Measurements from ENCODE around the gene EPHA1. TPM values are rescaled to one million over a fixed set of nuclear protein-coding genes. Genes with fewer than 3 reads are reported as not detected.

The EPHA1 gene
- total and polyA plus RNA-seq, 2 experiments from 2014 or later, result 60.7 to 154 TPM

- peaks cover 31% of the 10 kb centered on the region for H3K79me2 ChIP-seq (replicated peaks; ENCODE audit: insufficient read depth)
- TF ChIP-seq ZNF331 (CRISPR knock-in tag; IDR thresholded peaks at IDR 0.05; ENCODE audit: low read depth), result no peak
- TF ChIP-seq ZNF462 (CRISPR knock-in tag; IDR thresholded peaks at IDR 0.05), result no peak
- no peak for TF ChIP-seq STAT1 (IDR thresholded peaks at IDR 0.05; ENCODE audit: unreplicated experiment)
- peak; percentile 22 to 58 for TF ChIP-seq CTCF (conservative IDR thresholded peaks at IDR 0.05; ENCODE audit: low read depth in 2 of 2)
- no peak for TF ChIP-seq ETS1 (IDR thresholded peaks at IDR 0.05)
- no peaks in the 10 kb centered on the region for H3K27me3 ChIP-seq (ENCODE audit: insufficient read depth)
- H3K4me3 ChIP-seq, result no peak overlapping the region
- H3K27ac Mint-ChIP-seq, result no peak overlapping the region
- H3K27ac ChIP-seq (ENCODE audit: low read depth), result 0 out of 2 replicates have a peak overlapping the region, but pooled peaks have one; percentile 50
- H3K9me2 ChIP-seq (ENCODE audit: insufficient read depth), result no peaks in the 10 kb centered on the region
- H3F3A ChIP-seq (replicated peaks; ENCODE audit: low read depth), result peaks cover 65% of the 10 kb centered on the region
- no peak overlapping the region for H3K4me2 ChIP-seq
- H4K20me1 ChIP-seq (replicated peaks; ENCODE audit: insufficient read depth), result peaks cover 24% of the 10 kb centered on the region
- ATAC-seq (peak; percentile 25), DNase-seq (ENCODE audit: low spot score) (peak; percentile 50)
- H3K36me3 Mint-ChIP-seq (ENCODE audit: low read depth), result peaks cover 54% of the 10 kb centered on the region
- H3K4me1 ChIP-seq (ENCODE audit: insufficient read depth), result peaks cover 4% of the 10 kb centered on the region; the same call in 1 of the 2 replicates
- no peak overlapping the region for H2AFZ ChIP-seq
- no peaks in the 10 kb centered on the region; the same call in 2 of the 3 replicates for H3K9me3 Mint-ChIP-seq
- H3K36me3 ChIP-seq (ENCODE audit: insufficient read depth), result peaks cover 19% of the 10 kb centered on the region
- H3K4me1 Mint-ChIP-seq, result peaks cover 3% of the 10 kb centered on the region; the same call in 2 of the 3 replicates
- no peak overlapping the region for H3K4me3 Mint-ChIP-seq
- peaks cover 31% of the 10 kb centered on the region for H3K27me3 Mint-ChIP-seq (ENCODE audit: insufficient read depth, low read depth, poor library complexity)
These were observed 20.1 kb downstream of the EPHA1 start for GRCh38 chr7:143388491-143389101.

Data from GM23338 (cell line).